K562 (cell line): ENCODE measurements around the gene MPZL1. TPM values are rescaled to one million over a fixed set of nuclear protein-coding genes. Genes with fewer than 3 reads are reported as not detected.

Experiments
- ATAC-seq: fragments of 200-7000 bp; cut with Tn5 transposase; 3 replicates; pipeline ENCODE4 v1.9.1; 2020; ENCODE audit warnings: moderate library complexity
- BruUV-seq: library from RNA; stranded (reverse); fragments of 400-500 nt; replicated peaks from 2 replicates; lab custom pipeline; 2021; lab: Mats Ljungman, UMichigan
- CTCF ChIA-PET: fragments of 300-600 bp; formaldehyde crosslinking; extraction: SDS; loops from one replicate; lab custom pipeline; 2021; ENCODE audit warnings: low intra/inter-chr PET ratio; lab: Yijun Ruan, JAX
- POLR2A ChIA-PET: fragments of 300-600, 350-650 bp; sonication (Branson Sonifier 250); formaldehyde crosslinking; extraction: SDS; loops from one replicate; lab custom pipeline; 2021; ENCODE audit warnings: antibody characterized with exemption, inconsistent platforms; lab: Yijun Ruan, JAX
- DNase-seq, 4 experiments: peaks; one replicate each; pipeline versions ENCODE4 v3.0.0 to v3.0.0-alpha.2; 2011 to 2018; ENCODE audit warnings: low spot score in 3 of 4, mixed read lengths in 3 of 4; ENCODE audit errors: extremely low read depth in 1 of 4
- FAIRE-seq: peaks from 2 replicates; lab custom pipeline; 2011; peaks lifted over from hg19 to GRCh38; lab: Jason Lieb, UNC
- H2AFZ ChIP-seq: 2 replicates; pipeline ENCODE4 v1.6.0; 2011; ENCODE audit warnings: low read depth, low read length, control low read depth, inconsistent platforms
- H3K27ac ChIP-seq: fragments of 200-600 bp; 3 replicates; pipeline ENCODE4 v1.8.0; 2011; ENCODE audit warnings: low read depth, mild to moderate bottlenecking, control low read depth, inconsistent platforms, low read length, moderate library complexity, mixed read lengths; ENCODE audit errors: extremely low read depth
- H3K27me3 ChIP-seq, 2 experiments: fragments of 300-600 bp in 1 of 2; 2 replicates in 1 of 2; 3 replicates in 1 of 2; pipeline versions ENCODE4 v1.6.0 to v1.8.0; 2011; ENCODE audit warnings: inconsistent platforms in 2 of 2, low read length in 2 of 2, mild to moderate bottlenecking in 1 of 2, mixed read lengths in 1 of 2, moderate library complexity in 1 of 2; ENCODE audit not compliant: control insufficient read depth in 2 of 2, insufficient read depth in 2 of 2
- H3K36me3 ChIP-seq: fragments of 300-600 bp; 3 replicates; pipeline ENCODE4 v1.8.0; 2011; ENCODE audit warnings: mild to moderate bottlenecking, low read length, inconsistent platforms; ENCODE audit not compliant: control insufficient read depth, insufficient read depth
- H3K4me1 ChIP-seq, 2 experiments: fragments of 200-600 bp in 1 of 2; replicated peaks in 1 of 2; 2 replicates in 1 of 2; 3 replicates in 1 of 2; pipeline versions ENCODE4 v1.5.1 to v1.8.0; 2011; ENCODE audit warnings: inconsistent platforms in 2 of 2, low read length in 2 of 2, mild to moderate bottlenecking in 1 of 2, mixed read lengths in 1 of 2, moderate library complexity in 1 of 2; ENCODE audit not compliant: control insufficient read depth in 2 of 2, insufficient read depth in 2 of 2
- H3K4me2 ChIP-seq: 2 replicates; pipeline ENCODE4 v1.6.1; 2011; ENCODE audit warnings: low read length, control low read depth, inconsistent platforms, mixed read lengths; ENCODE audit not compliant: insufficient read depth
- H3K4me3 ChIP-seq: fragments of 200-600 bp; sonication (generic), shearing (Covaris generic); 2 replicates; pipeline ENCODE4 v1.5.1; 2016; ENCODE audit warnings: control low read depth, inconsistent platforms
- H3K79me2 ChIP-seq: fragments of 200-600 bp; 3 replicates; pipeline ENCODE4 v1.8.0; 2011; ENCODE audit warnings: low read length, inconsistent platforms; ENCODE audit not compliant: control insufficient read depth, insufficient read depth
- H3K9ac ChIP-seq, 2 experiments: 2 replicates each; pipeline versions ENCODE4 v1.6.0 to v1.6.1; 2011; ENCODE audit warnings: low read depth in 2 of 2, low read length in 2 of 2, control low read depth in 1 of 2, inconsistent platforms in 1 of 2, mild to moderate bottlenecking in 1 of 2, mixed read lengths in 1 of 2; ENCODE audit not compliant: insufficient read depth in 1 of 2
- H3K9me1 ChIP-seq: one replicate; pipeline ENCODE4 v1.6.0; 2011; ENCODE audit warnings: inconsistent platforms, mild to moderate bottlenecking, low read length, moderate library complexity; ENCODE audit not compliant: control insufficient read depth, insufficient read depth
- H3K9me3 ChIP-seq: replicated peaks from 2 replicates; pipeline ENCODE4 v1.5.1; 2011; ENCODE audit warnings: low read depth, low read length, inconsistent platforms; ENCODE audit not compliant: control insufficient read depth, insufficient read depth
- H4K20me1 ChIP-seq: replicated peaks from 2 replicates; pipeline ENCODE4 v1.6.1; 2011; ENCODE audit warnings: low read length, inconsistent platforms, mixed read lengths; ENCODE audit not compliant: control insufficient read depth, insufficient read depth
- CREB1 ChIP-seq, 2 experiments: sonication (generic) in 1 of 2; formaldehyde crosslinking in 1 of 2; IDR thresholded peaks; 2 replicates each; pipeline versions ENCODE4 v1.6.1 to v1.8.0; 2012 to 2022; ENCODE audit warnings: inconsistent platforms in 1 of 2, mild to moderate bottlenecking in 1 of 2, missing genetic modification reagents in 1 of 2, moderate library complexity in 1 of 2
- EP300 ChIP-seq: IDR thresholded peaks from 2 replicates; pipeline ENCODE4 v1.6.1; 2012; ENCODE audit warnings: low read length, improper control_type of control experiment
- SOX6 ChIP-seq: fragments of 450-650 bp; IDR thresholded peaks from 2 replicates; pipeline ENCODE4 v1.6.1; 2014; ENCODE audit warnings: mild to moderate bottlenecking
- WGBS: fragments of 100-300 bp; shearing (Covaris generic); methylation state at CpG from one replicate; pipeline ENCODE4 v1.1.6; 2016; ENCODE audit warnings: low coverage, mixed read lengths; ENCODE audit not compliant: insufficient coverage; ENCODE audit errors: missing lambda C conversion rate; 5-methylcytosine and 5-hydroxymethylcytosine counted together
- in situ Hi-C: fragments of 300-500 bp; cut with MboI; formaldehyde crosslinking; loops from 4 replicates; pipeline ENCODE4 v1.15.0; 2018; ENCODE audit warnings: inconsistent platforms, mixed read lengths
- intact Hi-C: fragments of 100-400 bp; cut with micrococcal nuclease; formaldehyde crosslinking; loops from 2 replicates; pipeline ENCODE4 v1.14.2; 2022
- polyA plus RNA-seq, 8 experiments: library from polyadenylated mRNA; depleted of rRNA in 4 of 8; stranded (reverse) in 5 of 8; unstranded in 3 of 8; fragments of >200 nt; fragmentation: Nextera tagmentation in 2 of 8; fragmentation: Illumina TruSeq in 1 of 8; extraction: Ambion mirVana in 2 of 8; extraction: Trizol in 1 of 8; gene quantifications; 2 replicates each; pipeline versions ENCODE4 v1.2.1 to v1.2.3, GENCODE V29; 2011 to 2014; ENCODE audit warnings: inconsistent platforms in 1 of 8, missing spikeins in 1 of 8
- total RNA-seq, 7 experiments: library from RNA; depleted of rRNA in 6 of 7; stranded (reverse); fragments of >200 nt in 6 of 7; fragmentation: Illumina TruSeq in 2 of 7; extraction: Trizol in 2 of 7; gene quantifications; 2 replicates each; pipeline versions ENCODE4 v1.2.1 to v1.2.3, GENCODE V29; 2011 to 2021; ENCODE audit warnings: low replicate concordance in 1 of 7
- TF ChIP-seq, protein P1 (sequence below): conservative IDR thresholded peaks from 2 replicates; pipeline ENCODE4 v1.6.1; 2011; ENCODE audit warnings: low read depth, mild to moderate bottlenecking, low read length; ENCODE audit not compliant: control insufficient read depth
- TF ChIP-seq, protein P2 (sequence below): fragments of 450-650 bp; IDR thresholded peaks from 2 replicates; pipeline ENCODE4 v1.6.1; 2017; ENCODE audit warnings: antibody characterized with exemption, mild to moderate bottlenecking

The MPZL1 gene
- total and polyA plus RNA-seq, 9 of the 15 experiments (the other 6 are each of a cell fraction or from before 2014, with no cell fraction given), result 14.5 to 153 (median 66.5) TPM

DNA sequence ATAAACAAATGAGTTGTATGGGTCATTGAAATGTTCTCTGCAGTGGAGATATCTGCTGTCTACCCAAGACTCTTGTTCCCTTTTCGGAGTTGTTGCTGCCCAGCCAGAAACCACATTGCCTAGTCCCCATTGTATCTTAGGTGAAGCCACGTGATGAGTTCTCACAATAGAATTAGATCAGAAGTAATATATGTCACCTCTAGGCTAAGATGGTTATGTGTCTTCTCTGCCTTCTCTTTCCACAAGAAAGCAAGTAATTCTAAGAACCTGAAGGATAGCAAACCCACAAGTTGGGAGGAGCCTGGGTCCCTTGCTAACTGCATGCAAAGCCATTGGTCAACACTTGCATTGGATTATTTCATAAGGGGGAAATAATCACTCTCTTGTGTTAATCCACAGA is 115.5 kb downstream of the MPZL1 start:
- no peak overlapping the region for H3K9ac ChIP-seq
- no peak overlapping the region for H3K27ac ChIP-seq
- FAIRE-seq (peak; percentile 29), ATAC-seq (peak; percentile 45), DNase-seq (no peak)
- CTCF ChIA-PET, result no interaction called here
- BruUV-seq, result no TSS peak
- intact Hi-C loops (no loop called here), in situ Hi-C loops (no loop called here)
- H3K4me3 ChIP-seq, result no peak overlapping the region
- H4K20me1 ChIP-seq, result no peaks in the 10 kb centered on the region
- WGBS, result 8% methylated on average over 2 of the region's 2 CpGs
- no peak for TF ChIP-seq CREB1 (IDR thresholded peaks at IDR 0.05)
- no peak for TF ChIP-seq CREB1 (CRISPR knock-in tag; IDR thresholded peaks at IDR 0.05)
- peak; percentile 23; the same call in 1 of the 2 replicates for TF ChIP-seq EP300
- TF ChIP-seq, protein P1, sequence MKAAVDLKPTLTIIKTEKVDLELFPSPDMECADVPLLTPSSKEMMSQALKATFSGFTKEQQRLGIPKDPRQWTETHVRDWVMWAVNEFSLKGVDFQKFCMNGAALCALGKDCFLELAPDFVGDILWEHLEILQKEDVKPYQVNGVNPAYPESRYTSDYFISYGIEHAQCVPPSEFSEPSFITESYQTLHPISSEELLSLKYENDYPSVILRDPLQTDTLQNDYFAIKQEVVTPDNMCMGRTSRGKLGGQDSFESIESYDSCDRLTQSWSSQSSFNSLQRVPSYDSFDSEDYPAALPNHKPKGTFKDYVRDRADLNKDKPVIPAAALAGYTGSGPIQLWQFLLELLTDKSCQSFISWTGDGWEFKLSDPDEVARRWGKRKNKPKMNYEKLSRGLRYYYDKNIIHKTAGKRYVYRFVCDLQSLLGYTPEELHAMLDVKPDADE, result no peak
- peak; percentile 43; the same call in 1 of the 2 replicates for TF ChIP-seq SOX6
- TF ChIP-seq, protein P2, sequence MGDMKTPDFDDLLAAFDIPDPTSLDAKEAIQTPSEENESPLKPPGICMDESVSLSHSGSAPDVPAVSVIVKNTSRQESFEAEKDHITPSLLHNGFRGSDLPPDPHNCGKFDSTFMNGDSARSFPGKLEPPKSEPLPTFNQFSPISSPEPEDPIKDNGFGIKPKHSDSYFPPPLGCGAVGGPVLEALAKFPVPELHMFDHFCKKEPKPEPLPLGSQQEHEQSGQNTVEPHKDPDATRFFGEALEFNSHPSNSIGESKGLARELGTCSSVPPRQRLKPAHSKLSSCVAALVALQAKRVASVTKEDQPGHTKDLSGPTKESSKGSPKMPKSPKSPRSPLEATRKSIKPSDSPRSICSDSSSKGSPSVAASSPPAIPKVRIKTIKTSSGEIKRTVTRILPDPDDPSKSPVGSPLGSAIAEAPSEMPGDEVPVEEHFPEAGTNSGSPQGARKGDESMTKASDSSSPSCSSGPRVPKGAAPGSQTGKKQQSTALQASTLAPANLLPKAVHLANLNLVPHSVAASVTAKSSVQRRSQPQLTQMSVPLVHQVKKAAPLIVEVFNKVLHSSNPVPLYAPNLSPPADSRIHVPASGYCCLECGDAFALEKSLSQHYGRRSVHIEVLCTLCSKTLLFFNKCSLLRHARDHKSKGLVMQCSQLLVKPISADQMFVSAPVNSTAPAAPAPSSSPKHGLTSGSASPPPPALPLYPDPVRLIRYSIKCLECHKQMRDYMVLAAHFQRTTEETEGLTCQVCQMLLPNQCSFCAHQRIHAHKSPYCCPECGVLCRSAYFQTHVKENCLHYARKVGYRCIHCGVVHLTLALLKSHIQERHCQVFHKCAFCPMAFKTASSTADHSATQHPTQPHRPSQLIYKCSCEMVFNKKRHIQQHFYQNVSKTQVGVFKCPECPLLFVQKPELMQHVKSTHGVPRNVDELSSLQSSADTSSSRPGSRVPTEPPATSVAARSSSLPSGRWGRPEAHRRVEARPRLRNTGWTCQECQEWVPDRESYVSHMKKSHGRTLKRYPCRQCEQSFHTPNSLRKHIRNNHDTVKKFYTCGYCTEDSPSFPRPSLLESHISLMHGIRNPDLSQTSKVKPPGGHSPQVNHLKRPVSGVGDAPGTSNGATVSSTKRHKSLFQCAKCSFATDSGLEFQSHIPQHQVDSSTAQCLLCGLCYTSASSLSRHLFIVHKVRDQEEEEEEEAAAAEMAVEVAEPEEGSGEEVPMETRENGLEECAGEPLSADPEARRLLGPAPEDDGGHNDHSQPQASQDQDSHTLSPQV, result 0 out of 2 replicates have a peak, but pooled peaks have one; percentile 18
- POLR2A ChIA-PET, result no interaction called here
- H3K79me2 ChIP-seq, result no peaks in the 10 kb centered on the region
- H3K36me3 ChIP-seq, result no peaks in the 10 kb centered on the region
- H3K4me1 ChIP-seq, result peaks cover 8 to 19% of the 10 kb centered on the region in 2 experiments; a peak in 4 of 5 replicates
- H3K9me1 ChIP-seq, result no peaks in the 10 kb centered on the region
- H3K4me2 ChIP-seq, result peak overlapping the region; percentile 7; the same call in 1 of the 2 replicates
- no peaks in the 10 kb centered on the region for H3K27me3 ChIP-seq
- H3K9me3 ChIP-seq, result no peaks in the 10 kb centered on the region
- H2AFZ ChIP-seq, result peak overlapping the region; percentile 69
